Cardiac atrium fibroblast (primary cell): ENCODE measurements around the gene LRIT2. TPM values are rescaled to one million over a fixed set of nuclear protein-coding genes. Genes with fewer than 3 reads are reported as not detected.

Experiments
- total RNA-seq: library from RNA; depleted of rRNA; stranded (reverse); fragments of >200 nt; gene quantifications from 2 replicates; pipeline ENCODE4 v1.2.3, GENCODE V29; 2015

LRIT2 gene
- total RNA-seq = not detected in 2 replicates

GRCh38 chr10:84225427-84226173, at the start of gene LRIT2:
Gene LRIT2 (minus strand): TSS chr10:84225544. CDS start chr10:84225520, 24 bp downstream.

DNA sequence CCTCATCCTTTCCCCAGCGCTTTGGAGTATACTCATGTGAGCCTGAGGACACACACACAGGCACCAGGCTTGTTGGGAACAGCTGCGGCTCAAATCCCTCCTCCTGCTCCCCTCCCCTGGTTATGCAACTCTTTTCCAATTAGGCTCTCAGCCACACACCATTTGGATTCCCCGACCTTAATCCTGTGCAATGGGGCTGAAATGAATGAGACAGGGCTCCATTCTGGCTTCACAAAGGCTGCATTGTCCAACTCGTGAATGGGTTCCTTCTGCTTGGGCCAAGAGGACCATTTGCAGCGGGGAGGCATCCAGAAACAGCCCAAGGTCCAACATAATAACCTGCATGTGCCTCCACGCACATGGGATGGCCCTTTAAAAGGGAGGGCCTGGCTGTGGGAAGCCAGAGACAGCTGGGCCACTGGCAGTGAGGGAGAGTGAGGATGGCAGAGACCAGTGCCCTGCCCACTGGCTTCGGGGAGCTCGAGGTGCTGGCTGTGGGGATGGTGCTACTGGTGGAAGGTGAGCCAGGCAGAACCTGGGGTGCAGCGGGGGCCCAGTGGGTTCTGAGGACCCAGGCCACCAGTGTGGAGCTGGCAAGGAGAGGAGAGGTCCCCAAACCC, 19.4 kb upstream of the LRIT2 start, which contains the start of gene RGR:
TSS of gene RGR (plus strand) at position 403 of the 620 bp plus-strand sequence. CDS start at position 441, 38 bp downstream.

GRCh38 chr10:84241185-84241790, 15.9 kb upstream of the LRIT2 start, which contains the start of gene LRIT1:
Gene LRIT1 (minus strand): TSS chr10:84241546. CDS start chr10:84241439, 107 bp downstream.

DNA sequence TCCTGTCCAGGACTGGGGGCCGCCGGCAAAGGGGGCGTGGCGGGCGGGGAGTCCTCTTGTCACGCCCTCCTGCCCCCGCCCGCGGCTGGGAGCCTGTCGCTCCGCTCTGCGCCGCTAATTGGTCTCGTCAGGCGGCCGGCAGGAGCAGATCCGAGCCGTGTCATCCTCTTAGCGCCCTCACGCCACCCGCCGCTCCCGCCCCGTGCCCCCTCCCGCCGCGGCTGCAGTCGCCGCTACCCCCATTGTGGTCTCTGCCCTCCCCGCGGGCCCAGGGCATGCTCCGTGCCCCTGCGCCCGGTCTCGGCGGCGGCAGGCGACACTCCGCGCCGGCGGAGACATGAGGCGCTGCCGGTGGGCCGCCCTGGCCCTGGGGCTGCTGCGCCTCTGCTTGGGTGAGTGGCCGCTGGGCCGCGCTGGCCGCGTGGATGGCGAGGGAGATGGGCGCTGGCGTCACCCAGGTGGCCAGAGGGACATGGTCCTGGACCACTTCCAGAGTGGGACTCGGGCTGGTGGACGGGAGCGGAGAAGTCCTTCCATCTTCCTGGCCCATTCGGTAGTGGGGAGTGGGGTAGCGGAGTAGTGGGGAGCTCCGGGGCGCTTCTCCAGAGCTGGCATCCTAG, 30.8 kb downstream of the LRIT2 start, which contains the start of gene CDHR1:
TSS of gene CDHR1 (plus strand) at position 114 of the 620 bp plus-strand sequence. CDS start at position 338, 224 bp downstream.

DNA sequence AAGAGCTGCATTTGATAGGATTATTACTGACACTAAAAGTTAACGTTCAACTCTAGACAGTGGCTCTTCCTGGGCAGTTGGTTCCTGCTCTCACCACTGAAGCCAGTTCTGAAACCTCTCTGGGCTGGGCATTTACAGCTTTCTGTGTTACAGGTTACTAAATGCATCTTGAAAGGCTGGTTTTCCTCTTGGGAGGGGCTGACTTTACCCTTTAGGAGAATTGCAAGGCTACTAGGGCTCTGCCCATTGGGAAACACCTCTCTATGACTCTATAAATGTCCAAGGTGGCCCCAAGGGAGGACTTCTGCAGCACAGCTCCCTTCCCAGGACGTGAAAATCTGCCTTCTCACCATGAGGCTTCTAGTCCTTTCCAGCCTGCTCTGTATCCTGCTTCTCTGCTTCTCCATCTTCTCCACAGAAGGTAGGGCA, 51.8 kb downstream of the LRIT2 start, which contains the start of gene GPR15LG:
TSS of gene GPR15LG (plus strand) at position 301 of the 429 bp plus-strand sequence. CDS start at position 352, 51 bp downstream.

Other genes with a start within 250 kb of the LRIT2 start
- gene GHITM, start 86.0 kb downstream of the LRIT2 start, total RNA-seq = 145 and 148 TPM in 2 replicates
- gene GPR15LG, start 51.7 kb downstream of the LRIT2 start, total RNA-seq = not detected in 2 replicates
- gene CDHR1, start 31.0 kb downstream of the LRIT2 start, total RNA-seq = not detected in 2 replicates
- gene LRIT1, start 16.0 kb upstream of the LRIT2 start, total RNA-seq = not detected in 2 replicates
- gene RGR, start 19.5 kb upstream of the LRIT2 start, total RNA-seq = not detected in 2 replicates
- 14.4 and 15.6 TPM in 2 replicates for gene CCSER2, start 103.0 kb upstream of the LRIT2 start, total RNA-seq